H1 (cell line): Measurements from ENCODE around the gene CRYGA. TPM values are rescaled to one million over a fixed set of nuclear protein-coding genes. Genes with fewer than 3 reads are reported as not detected.

ENCODE experiments used
- ASH2L ChIP-seq: fragments of 200-600, 300-600 bp; sonication (generic); IDR thresholded peaks from one replicate; pipeline ENCODE4 v1.7.1; 2017; ENCODE audit warnings: low read length
- ATF3 ChIP-seq: IDR thresholded peaks from 2 replicates; pipeline ENCODE4 v1.6.1; 2011; ENCODE audit warnings: low read depth, mild to moderate bottlenecking, low read length; ENCODE audit not compliant: insufficient read depth
- CHD7 ChIP-seq: fragments of 300-600 bp; sonication (generic); IDR thresholded peaks from 2 replicates; pipeline ENCODE4 v1.7.1; 2012; ENCODE audit warnings: low read length, moderate library complexity, mild to moderate bottlenecking, inconsistent platforms; ENCODE audit not compliant: insufficient replicate concordance
- CTBP2 ChIP-seq: IDR thresholded peaks from 2 replicates; pipeline ENCODE4 v1.7.0; 2011; ENCODE audit warnings: borderline replicate concordance, mild to moderate bottlenecking, moderate library complexity, mixed read lengths, low read length; ENCODE audit not compliant: insufficient read depth, insufficient read length
- SP1 ChIP-seq: IDR thresholded peaks from 2 replicates; pipeline ENCODE4 v1.6.1; 2011; ENCODE audit warnings: low read depth, low read length
- polyA plus RNA-seq, 7 experiments: library from polyadenylated mRNA; depleted of rRNA in 3 of 7; stranded (reverse) in 5 of 7; unstranded in 2 of 7; fragments of >200 nt in 5 of 7; fragments of 200-250 nt in 2 of 7; gene quantifications; 1 replicate in 5 of 7; 2 replicates in 1 of 7; 4 replicates in 1 of 7; pipeline versions ENCODE4 v1.2.1 to v1.2.3, GENCODE V29; 2011 to 2013; ENCODE audit warnings: missing spikeins in 2 of 7, mixed read lengths in 2 of 7
- total RNA-seq: library from RNA; stranded (reverse); fragmentation: NEBNext Ultra II Directional; extraction: Animal tissue kit (Norgen Biotek cat#: 25700); gene quantifications from 2 replicates; pipeline ENCODE4 v1.2.1, GENCODE V29; 2021

CRYGA gene
- total and polyA plus RNA-seq, 2 of the 8 experiments (the other 6 are each of a cell fraction or from before 2014, with no cell fraction given), result not detected

GRCh38 chr2:208128136-208128535 lies 35.3 kb downstream of the CRYGA start (continued):
- TF ChIP-seq CHD7 (no peak), ASH2L (no peak), CTBP2 (no peak), ATF3 (no peak), SP1 (no peak)
- TF ChIP-seq, all 59 proteins: peak for 0
